HFF-Myc (cell line): ENCODE results near the gene PXK.

ENCODE experiments used
- DNase-seq: peaks from one replicate; pipeline ENCODE4 v3.0.0-alpha.2; 2011; ENCODE audit warnings: low read depth; ENCODE audit errors: extremely low read depth
- H3K4me3 ChIP-seq: replicated peaks from 2 replicates; pipeline ENCODE4 v1.5.1; 2011; ENCODE audit warnings: low read depth, mild to moderate bottlenecking, control low read depth, low read length
- CTCF ChIP-seq: IDR thresholded peaks from 2 replicates; pipeline ENCODE4 v1.5.1; 2012; ENCODE audit warnings: mild to moderate bottlenecking, low read depth, low read length, control low read depth; ENCODE audit errors: missing control alignments

Gene PXK

GRCh38 chr3:58452176-58452575 lies 119.5 kb downstream of the PXK start:
- TF ChIP-seq CTCF, result no peak
- DNase-seq, result no peak

GRCh38 chr3:58459160-58459559 lies 126.5 kb downstream of the PXK start:
- DNase-seq, result no peak
- no peak for TF ChIP-seq CTCF
- H3K4me3 ChIP-seq, result no peak overlapping the region

More at GRCh38 chr3:58452176-58452575, 119.5 kb downstream of the PXK start:
- no peak overlapping the region for H3K4me3 ChIP-seq

- no peak for TF ChIP-seq CTCF
- no peak for DNase-seq
- H3K4me3 ChIP-seq, result no peak overlapping the region
Observed at GRCh38 chr3:58462829-58463180, 130.1 kb downstream of the PXK start.

GRCh38 chr3:58463181-58463941 lies 130.7 kb downstream of the PXK start:
- TF ChIP-seq CTCF, result peak; percentile 88
- peak; percentile 58 for DNase-seq
- H3K4me3 ChIP-seq, result no peak overlapping the region

DNA sequence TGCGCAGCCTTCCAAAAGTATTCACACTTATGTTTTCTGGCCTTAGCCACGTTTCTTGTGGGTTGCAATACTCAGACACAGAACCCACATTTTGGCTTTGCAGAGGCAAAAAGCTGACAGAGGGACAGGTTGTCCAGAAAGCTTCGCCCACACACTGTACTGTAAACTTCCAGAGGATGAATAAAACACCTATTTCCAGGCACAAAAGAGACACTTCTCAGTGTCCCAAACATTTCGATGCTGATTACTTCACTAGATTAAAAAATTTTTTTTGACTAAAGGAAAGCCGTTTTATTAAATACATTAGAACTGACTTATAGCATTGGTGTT lies 131.2 kb downstream of the PXK start:
- DNase-seq, result no peak
- no peak for TF ChIP-seq CTCF
- H3K4me3 ChIP-seq, result no peak overlapping the region

DNA sequence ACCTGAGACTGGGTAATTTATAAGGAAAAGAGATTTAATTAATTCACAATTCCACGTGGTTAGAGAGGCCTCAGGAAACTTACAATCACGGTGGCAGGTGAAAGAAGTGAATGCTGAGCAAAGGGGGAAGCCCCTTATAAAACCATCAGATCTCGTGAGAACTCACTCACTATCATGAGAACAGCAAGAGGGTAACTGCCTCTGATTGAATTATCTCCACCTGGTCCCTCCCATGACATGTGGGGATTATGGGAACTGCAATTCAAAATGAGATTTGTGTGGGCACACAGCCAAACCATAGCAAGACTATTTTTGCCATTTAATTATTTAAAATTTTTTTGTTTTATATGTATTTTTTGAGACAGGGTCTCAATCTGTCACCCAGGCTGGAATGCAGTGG lies 132.2 kb downstream of the PXK start:
- H3K4me3 ChIP-seq, result no peak overlapping the region

More for the DNA sequence above, 132.2 kb downstream of the PXK start:
- no peak for DNase-seq
- TF ChIP-seq CTCF, result no peak
